GM18526 (cell line): ENCODE measurements around the gene POLD3.

ENCODE experiments used
- POLR2A ChIP-seq: IDR thresholded peaks from 3 replicates; pipeline ENCODE4 v1.6.1; 2011; ENCODE audit not compliant: insufficient read length; ENCODE audit errors: extremely low read depth

Gene POLD3

GRCh38 chr11:74592441-74593362 lies at the start of gene POLD3:
Gene POLD3 (plus strand): TSS chr11:74592582. CDS start chr11:74592659, 77 bp downstream.
- TF ChIP-seq POLR2A: peak; percentile 53

- no peak for TF ChIP-seq POLR2A
Observed at GRCh38 chr11:74543991-74544390, 48.4 kb upstream of the POLD3 start.

GRCh38 chr11:74546752-74547151 lies 45.6 kb upstream of the POLD3 start:
- TF ChIP-seq POLR2A: no peak

DNA sequence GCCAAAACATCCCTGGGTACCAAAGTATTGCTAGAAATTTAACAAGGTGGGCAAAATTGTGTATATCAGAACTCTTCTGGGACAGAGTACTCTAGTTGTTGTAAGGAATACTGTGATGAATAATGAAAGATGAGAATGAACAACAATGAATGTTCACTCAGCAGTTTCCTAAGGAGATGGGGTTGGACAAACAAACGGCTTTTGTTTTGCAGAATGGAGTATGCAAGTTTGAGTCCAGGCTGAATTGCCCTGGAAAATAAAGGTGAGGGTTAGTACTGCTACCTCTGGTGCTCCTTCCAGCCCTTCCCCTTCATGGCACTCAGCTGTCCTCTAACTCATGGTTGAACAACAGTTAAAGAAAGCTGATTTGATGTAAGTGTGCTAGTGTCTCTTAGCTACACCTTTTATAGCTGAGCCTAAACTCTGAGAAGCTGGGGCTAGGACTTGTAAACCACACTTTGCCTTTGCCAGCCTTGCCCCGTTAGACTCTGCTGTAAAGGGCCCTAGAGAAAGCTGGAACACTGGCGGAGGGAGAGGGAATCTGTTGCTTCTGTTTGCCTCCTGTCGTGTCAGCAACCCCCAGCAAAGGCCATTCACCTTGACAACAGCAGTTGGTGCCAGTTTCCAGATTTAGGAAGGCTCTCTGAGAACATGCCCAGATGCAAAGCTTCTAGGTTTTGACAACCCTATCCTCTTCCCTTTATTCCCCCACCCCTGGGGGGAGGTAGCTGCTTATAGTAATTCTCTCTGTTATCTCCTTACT lies 41.2 kb upstream of the POLD3 start:
- TF ChIP-seq POLR2A: no peak

DNA sequence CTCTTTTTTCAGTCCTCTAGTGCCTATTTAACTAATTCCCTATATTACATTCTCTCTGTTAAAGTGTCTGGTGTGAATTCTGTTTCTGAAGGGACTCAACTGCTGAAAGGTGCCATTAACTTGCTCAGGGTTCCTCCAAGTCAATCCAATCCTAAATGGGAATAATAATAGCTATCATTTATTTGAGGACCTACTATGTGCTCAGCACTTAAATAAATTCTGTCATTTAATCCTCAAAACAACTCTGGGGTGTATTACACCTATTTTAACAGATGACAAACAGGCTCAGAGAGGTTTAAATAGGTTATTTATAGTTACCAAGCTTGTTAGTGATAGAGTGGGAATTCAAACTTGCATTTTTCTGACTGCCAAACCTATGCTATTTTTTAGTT lies 40.6 kb upstream of the POLD3 start:
- no peak for TF ChIP-seq POLR2A

DNA sequence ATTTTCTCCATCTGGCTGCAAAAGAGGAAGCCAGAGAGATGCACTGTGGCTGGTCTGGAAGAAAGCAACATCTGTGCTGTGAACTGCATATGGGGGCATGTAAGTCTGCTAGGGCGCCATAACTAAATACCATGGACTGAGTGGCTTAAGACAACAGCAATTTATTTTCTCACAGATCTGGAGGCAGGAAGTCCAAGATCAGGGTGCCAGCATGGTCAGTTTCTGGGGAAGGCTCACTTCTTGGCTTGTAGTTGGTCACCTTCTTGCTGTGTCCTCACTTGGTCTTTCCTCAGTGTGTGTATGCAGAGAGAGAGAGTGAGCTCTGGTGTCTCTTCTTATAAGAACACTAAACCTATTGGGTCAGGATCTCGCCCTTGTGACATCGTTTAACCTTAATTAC lies 34.9 kb upstream of the POLD3 start:
- TF ChIP-seq POLR2A: no peak

- no peak for TF ChIP-seq POLR2A
Observed at GRCh38 chr11:74559110-74559933, 33.1 kb upstream of the POLD3 start.

DNA sequence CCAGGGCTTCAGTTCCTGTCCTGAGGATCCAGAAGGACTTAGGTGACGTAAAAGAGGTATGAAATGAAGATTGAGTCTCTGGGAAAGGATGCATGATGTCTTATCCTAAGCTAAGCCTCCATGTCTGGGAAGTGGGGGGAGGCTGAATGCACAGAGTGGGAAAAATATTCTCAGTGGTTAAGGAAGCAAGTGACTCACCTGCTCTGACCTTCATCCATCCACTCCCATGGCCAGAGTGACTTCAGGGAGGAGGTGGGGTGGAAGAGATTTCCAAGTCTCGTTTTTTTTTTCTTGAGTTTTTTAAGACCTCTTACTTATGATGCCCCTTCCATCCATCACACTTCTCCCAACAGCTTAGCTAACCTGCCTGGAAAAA lies 32.5 kb upstream of the POLD3 start:
- no peak for TF ChIP-seq POLR2A

- TF ChIP-seq POLR2A: no peak
Observed at GRCh38 chr11:74566146-74566960, 26.0 kb upstream of the POLD3 start.

GRCh38 chr11:74568028-74568427 lies 24.4 kb upstream of the POLD3 start:
- no peak for TF ChIP-seq POLR2A

DNA sequence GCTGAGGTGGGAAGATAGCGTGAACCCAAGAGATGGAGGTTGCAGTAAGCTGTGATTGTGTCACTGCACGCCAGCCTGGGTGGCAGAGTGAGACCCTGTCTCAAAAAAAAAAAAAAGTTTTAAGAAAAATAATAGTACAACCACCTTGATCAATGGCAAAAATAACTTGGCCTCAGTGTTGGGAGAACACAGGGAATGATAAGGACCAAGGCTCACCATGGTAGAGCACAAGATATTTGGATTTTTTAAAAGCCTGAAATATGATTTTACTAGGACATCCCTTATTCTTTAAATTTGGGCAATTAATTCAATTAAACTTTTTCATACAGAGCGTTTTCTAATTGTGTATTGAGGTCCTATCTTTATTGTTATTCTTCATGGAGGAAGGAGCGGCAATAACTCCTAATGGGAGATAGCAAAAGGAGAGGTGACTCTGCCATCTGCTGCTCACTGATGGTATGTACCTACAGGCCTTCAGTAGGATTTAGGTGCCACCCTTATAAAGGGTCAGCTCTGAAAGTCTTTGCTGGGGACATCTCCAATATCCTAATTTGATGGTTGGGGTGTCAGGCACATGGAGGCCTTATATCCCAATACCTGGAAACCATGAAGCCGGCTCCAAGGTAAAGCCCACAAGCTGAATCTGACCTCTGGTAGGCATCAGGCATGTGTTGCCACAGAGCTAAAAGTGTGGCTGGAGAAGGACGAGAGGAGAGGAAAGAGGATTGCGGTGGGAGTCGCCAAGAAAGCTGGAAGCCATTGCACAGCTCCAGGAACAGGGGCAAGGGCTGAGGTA lies 21.9 kb upstream of the POLD3 start:
- TF ChIP-seq POLR2A: no peak

- no peak for TF ChIP-seq POLR2A
Observed at GRCh38 chr11:74571062-74571399, 21.4 kb upstream of the POLD3 start.

- TF ChIP-seq POLR2A: no peak
Observed at GRCh38 chr11:74572349-74572748, 20.0 kb upstream of the POLD3 start.

GRCh38 chr11:74574563-74574962 lies 17.8 kb upstream of the POLD3 start:
- no peak for TF ChIP-seq POLR2A
